DND-41 (cell line): ENCODE data around the gene ZCCHC3.

Experiments
- ATAC-seq: fragments of 200-7000 bp; cut with Tn5 transposase; 3 replicates; pipeline ENCODE4 v1.9.1; 2021; ENCODE audit warnings: low read depth; ENCODE audit not compliant: insufficient read depth
- DNase-seq: peaks from one replicate; pipeline ENCODE4 v3.0.0-alpha.2; 2020
- H2AFZ ChIP-seq: 2 replicates; pipeline ENCODE4 v1.6.0; 2012; ENCODE audit warnings: low read depth, low read length
- H3K27ac ChIP-seq: 2 replicates; pipeline ENCODE4 v1.5.1; 2012; ENCODE audit warnings: low read length, inconsistent platforms
- H3K27me3 ChIP-seq: fragments of 200-600 bp; sonication (generic); 2 replicates; pipeline ENCODE4 v1.6.0; 2012; ENCODE audit warnings: low read length, mild to moderate bottlenecking, inconsistent platforms; ENCODE audit not compliant: insufficient read depth, poor library complexity
- H3K36me3 ChIP-seq: 2 replicates; pipeline ENCODE4 v1.5.1; 2012; ENCODE audit warnings: low read length, inconsistent platforms; ENCODE audit not compliant: insufficient read depth
- H3K4me1 ChIP-seq: 2 replicates; pipeline ENCODE4 v1.5.1; 2012; ENCODE audit warnings: mild to moderate bottlenecking, low read length; ENCODE audit not compliant: insufficient read depth
- H3K4me2 ChIP-seq: 2 replicates; pipeline ENCODE4 v1.6.0; 2012; ENCODE audit warnings: mild to moderate bottlenecking, moderate library complexity, low read length, inconsistent platforms; ENCODE audit not compliant: insufficient read depth
- H3K4me3 ChIP-seq, 2 experiments: fragments of 200-600 bp in 1 of 2; shearing (Covaris generic) in 1 of 2; 2 replicates each; pipeline ENCODE4 v1.5.1; 2012 to 2016; ENCODE audit warnings: inconsistent platforms in 2 of 2, low read length in 2 of 2, mild to moderate bottlenecking in 2 of 2, low read depth in 1 of 2, moderate library complexity in 1 of 2
- H3K79me2 ChIP-seq: 2 replicates; pipeline ENCODE4 v1.6.0; 2012; ENCODE audit warnings: low read length, inconsistent platforms; ENCODE audit not compliant: insufficient read depth
- H3K9ac ChIP-seq: 2 replicates; pipeline ENCODE4 v1.6.0; 2012; ENCODE audit warnings: low read depth, mild to moderate bottlenecking, inconsistent platforms, low read length, moderate library complexity
- H3K9me3 ChIP-seq: 2 replicates; pipeline ENCODE4 v1.5.1; 2012; ENCODE audit warnings: low read length, moderate library complexity, mild to moderate bottlenecking, inconsistent platforms; ENCODE audit not compliant: insufficient read depth, severe bottlenecking
- H4K20me1 ChIP-seq: 2 replicates; pipeline ENCODE4 v1.6.0; 2012; ENCODE audit warnings: low read length; ENCODE audit not compliant: insufficient read depth
- EZH2 ChIP-seq: IDR thresholded peaks from 3 replicates; pipeline ENCODE4 v1.6.1; 2012; ENCODE audit warnings: borderline replicate concordance, low read depth, mild to moderate bottlenecking, moderate library complexity, low read length, inconsistent platforms; ENCODE audit not compliant: severe bottlenecking
- TF ChIP-seq, protein P1 (sequence below): IDR thresholded peaks from 2 replicates; pipeline ENCODE4 v1.5.1; 2012; ENCODE audit warnings: borderline replicate concordance, low read length, moderate library complexity, mild to moderate bottlenecking; ENCODE audit not compliant: poor library complexity, severe bottlenecking; ENCODE audit errors: extremely low read depth

Gene ZCCHC3

DNA sequence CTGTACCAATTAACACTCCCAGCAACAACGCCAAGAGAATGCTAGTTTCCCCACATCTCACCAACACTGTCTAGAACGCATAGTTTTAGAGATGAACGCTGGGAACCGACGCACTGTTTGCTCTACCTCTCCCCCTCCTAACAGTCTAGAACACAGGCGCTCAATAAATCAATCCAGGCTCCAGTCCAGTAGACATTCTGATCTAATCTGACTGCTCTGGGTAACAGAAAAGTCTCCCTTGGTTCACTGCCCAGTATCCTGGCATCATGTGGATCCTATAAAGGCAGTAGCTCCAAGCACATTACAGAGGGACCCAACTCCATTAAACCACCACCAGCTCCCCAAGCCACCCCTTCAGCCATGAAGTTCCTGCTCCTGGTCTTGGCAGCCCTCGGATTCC is 40.0 kb upstream of the ZCCHC3 start, which contains the start of gene DEFB132:
Gene DEFB132 (plus strand): TSS at position 306 of the 400 bp plus-strand sequence. CDS start 55 bp downstream, at position 361.
- no peak for TF ChIP-seq EZH2
- TF ChIP-seq, protein P1, sequence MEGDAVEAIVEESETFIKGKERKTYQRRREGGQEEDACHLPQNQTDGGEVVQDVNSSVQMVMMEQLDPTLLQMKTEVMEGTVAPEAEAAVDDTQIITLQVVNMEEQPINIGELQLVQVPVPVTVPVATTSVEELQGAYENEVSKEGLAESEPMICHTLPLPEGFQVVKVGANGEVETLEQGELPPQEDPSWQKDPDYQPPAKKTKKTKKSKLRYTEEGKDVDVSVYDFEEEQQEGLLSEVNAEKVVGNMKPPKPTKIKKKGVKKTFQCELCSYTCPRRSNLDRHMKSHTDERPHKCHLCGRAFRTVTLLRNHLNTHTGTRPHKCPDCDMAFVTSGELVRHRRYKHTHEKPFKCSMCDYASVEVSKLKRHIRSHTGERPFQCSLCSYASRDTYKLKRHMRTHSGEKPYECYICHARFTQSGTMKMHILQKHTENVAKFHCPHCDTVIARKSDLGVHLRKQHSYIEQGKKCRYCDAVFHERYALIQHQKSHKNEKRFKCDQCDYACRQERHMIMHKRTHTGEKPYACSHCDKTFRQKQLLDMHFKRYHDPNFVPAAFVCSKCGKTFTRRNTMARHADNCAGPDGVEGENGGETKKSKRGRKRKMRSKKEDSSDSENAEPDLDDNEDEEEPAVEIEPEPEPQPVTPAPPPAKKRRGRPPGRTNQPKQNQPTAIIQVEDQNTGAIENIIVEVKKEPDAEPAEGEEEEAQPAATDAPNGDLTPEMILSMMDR, result no peak
- ATAC-seq (no peak), DNase-seq (no peak)
- Histone ChIP-seq H3K4me3 (no peak within 1 kb of the TSS), H3K27me3 (peaks cover 7% of the 10 kb centered on the region), H3K4me1 (no peaks in the 10 kb centered on the region; the same call in 1 of the 2 replicates), H3K36me3 (no peaks in the 10 kb centered on the region), H3K9ac (no peak within 1 kb of the TSS), H2AFZ (no peak within 1 kb of the TSS), H3K4me2 (no peak within 1 kb of the TSS), H4K20me1 (no peaks in the 10 kb centered on the region), H3K27ac (no peak within 1 kb of the TSS), H3K9me3 (no peaks in the 10 kb centered on the region), H3K79me2 (no peaks in the 10 kb centered on the region)

DNA sequence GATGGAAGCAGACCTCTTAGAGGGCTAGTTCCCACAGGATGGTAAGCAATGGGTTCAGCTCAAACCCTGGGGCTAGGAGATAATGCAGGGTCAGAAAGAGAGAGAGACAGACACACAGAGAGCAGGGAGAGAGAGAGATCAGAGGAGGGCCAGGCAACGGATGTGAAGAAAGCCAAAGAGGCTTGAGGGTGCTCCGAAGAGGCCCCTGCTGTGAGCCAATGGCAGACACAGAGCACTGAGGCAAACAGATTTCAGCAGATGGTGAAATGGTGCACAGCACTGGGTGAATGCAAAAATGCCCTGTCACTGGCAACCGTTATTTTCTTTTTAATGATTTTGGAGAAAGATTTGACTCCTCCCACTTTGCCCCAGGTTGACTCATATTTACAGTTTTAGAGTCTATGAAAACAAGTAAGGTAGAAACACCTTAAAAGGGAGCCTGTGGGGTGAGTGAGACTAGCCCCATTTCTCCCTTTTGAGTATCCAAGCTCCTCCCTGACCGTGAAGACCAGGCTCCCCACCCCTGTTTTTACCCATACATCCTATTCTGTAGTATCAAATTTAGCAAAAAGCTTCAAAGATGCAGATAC is 39.0 kb upstream of the ZCCHC3 start:
- H3K36me3 ChIP-seq, result no peaks in the 10 kb centered on the region
- no peak overlapping the region for H3K4me2 ChIP-seq
- TF ChIP-seq, protein P1, result no peak
- no peak for TF ChIP-seq EZH2
- no peak for ATAC-seq
- H4K20me1 ChIP-seq, result no peaks in the 10 kb centered on the region
- H2AFZ ChIP-seq, result no peak overlapping the region
- H3K27ac ChIP-seq, result no peak overlapping the region
- DNase-seq, result no peak
- H3K9me3 ChIP-seq, result no peaks in the 10 kb centered on the region
- H3K79me2 ChIP-seq, result no peaks in the 10 kb centered on the region
- no peak overlapping the region for H3K4me3 ChIP-seq
- peaks cover 11% of the 10 kb centered on the region for H3K27me3 ChIP-seq
- no peaks in the 10 kb centered on the region for H3K4me1 ChIP-seq
- no peak overlapping the region for H3K9ac ChIP-seq

DNA sequence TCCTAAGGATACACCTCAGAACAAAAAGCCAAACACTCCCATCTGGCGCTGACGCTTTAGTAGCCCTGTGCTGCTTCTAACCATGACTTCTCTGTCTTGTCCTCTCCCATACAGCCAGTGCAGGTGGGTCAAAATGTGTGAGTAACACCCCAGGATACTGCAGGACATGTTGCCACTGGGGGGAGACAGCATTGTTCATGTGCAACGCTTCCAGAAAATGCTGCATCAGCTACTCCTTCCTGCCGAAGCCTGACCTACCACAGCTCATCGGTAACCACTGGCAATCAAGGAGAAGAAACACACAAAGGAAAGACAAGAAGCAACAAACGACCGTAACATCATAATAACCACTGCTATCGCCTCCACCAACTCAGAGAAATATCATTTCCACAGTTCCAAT is 38.4 kb upstream of the ZCCHC3 start:
- no peak overlapping the region for H3K9ac ChIP-seq
- no peaks in the 10 kb centered on the region for H4K20me1 ChIP-seq
- no peak overlapping the region for H3K4me3 ChIP-seq
- no peak overlapping the region for H2AFZ ChIP-seq
- H3K27me3 ChIP-seq, result peaks cover 12% of the 10 kb centered on the region
- H3K4me1 ChIP-seq, result no peaks in the 10 kb centered on the region
- H3K79me2 ChIP-seq, result no peaks in the 10 kb centered on the region
- H3K36me3 ChIP-seq, result no peaks in the 10 kb centered on the region
- no peak for DNase-seq
- H3K9me3 ChIP-seq, result no peaks in the 10 kb centered on the region
- no peak for TF ChIP-seq EZH2
- TF ChIP-seq, protein P1, result peak; percentile 15
- no peak overlapping the region for H3K4me2 ChIP-seq
- H3K27ac ChIP-seq, result no peak overlapping the region
- 0 out of 3 replicates have a peak, but pooled peaks have one; percentile 39 for ATAC-seq
